DND-41 (cell line): ENCODE data around the gene SH3BP5.

Experiments
- EZH2 ChIP-seq: IDR thresholded peaks from 3 replicates; pipeline ENCODE4 v1.6.1; 2012; ENCODE audit warnings: borderline replicate concordance, low read depth, mild to moderate bottlenecking, moderate library complexity, low read length, inconsistent platforms; ENCODE audit not compliant: severe bottlenecking
- TF ChIP-seq, protein P1 (sequence below): IDR thresholded peaks from 2 replicates; pipeline ENCODE4 v1.5.1; 2012; ENCODE audit warnings: borderline replicate concordance, low read length, moderate library complexity, mild to moderate bottlenecking; ENCODE audit not compliant: poor library complexity, severe bottlenecking; ENCODE audit errors: extremely low read depth

DNA sequence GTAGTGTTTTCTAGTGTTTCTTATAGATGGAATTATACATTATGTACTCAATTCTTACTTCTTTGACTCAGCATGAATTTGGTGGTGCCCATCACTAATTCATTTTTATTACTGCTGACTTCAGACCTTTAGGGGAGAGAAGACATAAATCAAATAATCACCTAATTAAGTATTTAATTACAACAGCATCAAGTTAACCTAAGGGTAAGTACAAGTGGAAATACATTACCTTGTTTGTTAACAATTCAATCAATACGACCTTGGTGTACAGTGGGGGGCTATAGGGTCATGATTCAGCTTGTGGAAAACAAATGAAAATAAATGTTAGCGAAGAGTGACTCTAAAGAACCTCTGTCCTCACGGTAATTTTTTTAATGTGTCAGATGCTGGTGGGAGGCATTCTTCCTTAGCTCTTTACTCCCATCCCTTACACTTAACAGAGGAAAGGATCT is 126.9 kb downstream of the SH3BP5 start:
- TF ChIP-seq EZH2, result no peak
- TF ChIP-seq, protein P1, sequence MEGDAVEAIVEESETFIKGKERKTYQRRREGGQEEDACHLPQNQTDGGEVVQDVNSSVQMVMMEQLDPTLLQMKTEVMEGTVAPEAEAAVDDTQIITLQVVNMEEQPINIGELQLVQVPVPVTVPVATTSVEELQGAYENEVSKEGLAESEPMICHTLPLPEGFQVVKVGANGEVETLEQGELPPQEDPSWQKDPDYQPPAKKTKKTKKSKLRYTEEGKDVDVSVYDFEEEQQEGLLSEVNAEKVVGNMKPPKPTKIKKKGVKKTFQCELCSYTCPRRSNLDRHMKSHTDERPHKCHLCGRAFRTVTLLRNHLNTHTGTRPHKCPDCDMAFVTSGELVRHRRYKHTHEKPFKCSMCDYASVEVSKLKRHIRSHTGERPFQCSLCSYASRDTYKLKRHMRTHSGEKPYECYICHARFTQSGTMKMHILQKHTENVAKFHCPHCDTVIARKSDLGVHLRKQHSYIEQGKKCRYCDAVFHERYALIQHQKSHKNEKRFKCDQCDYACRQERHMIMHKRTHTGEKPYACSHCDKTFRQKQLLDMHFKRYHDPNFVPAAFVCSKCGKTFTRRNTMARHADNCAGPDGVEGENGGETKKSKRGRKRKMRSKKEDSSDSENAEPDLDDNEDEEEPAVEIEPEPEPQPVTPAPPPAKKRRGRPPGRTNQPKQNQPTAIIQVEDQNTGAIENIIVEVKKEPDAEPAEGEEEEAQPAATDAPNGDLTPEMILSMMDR, result no peak
